ENCODE data around the gene MIEF2. TPM values are rescaled to one million over a fixed set of nuclear protein-coding genes. Genes with fewer than 3 reads are reported as not detected.

Gene MIEF2
- total and polyA plus RNA-seq, 10 of the 15 experiments (the other 5 are each of a cell fraction or from before 2014, with no cell fraction given) = 0.16 to 9.2 (median 4.1) TPM

DNA sequence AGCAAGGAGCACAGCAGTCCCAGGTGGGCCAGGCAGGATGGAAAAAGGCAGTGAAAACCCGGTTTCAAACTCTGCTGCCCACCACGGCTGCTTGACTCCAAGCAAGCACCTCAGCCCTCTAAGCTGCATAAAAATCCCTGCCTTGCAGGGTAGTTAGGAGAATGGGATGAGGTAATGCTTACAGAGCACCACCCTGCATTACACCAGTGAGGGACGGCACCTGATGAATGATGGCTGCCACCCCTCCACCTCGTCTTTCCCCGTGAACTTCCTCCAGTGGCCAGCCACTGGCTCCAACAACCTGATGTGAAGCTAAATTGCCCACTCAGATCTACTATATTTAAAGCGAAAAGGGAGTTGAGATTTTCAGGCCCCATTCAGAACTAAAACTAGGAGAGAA lies 21.3 kb downstream of the MIEF2 start:
- Histone ChIP-seq H3K27me3 (replicated peaks in 1 of 2; ENCODE audit: control insufficient read depth in 2 of 2, insufficient read depth in 2 of 2, low read length in 1 of 2) (no peaks in the 10 kb centered on the region), H2AFZ (ENCODE audit: control insufficient read depth, low read depth, low read length) (no peak overlapping the region), H3K4me2 (ENCODE audit: control insufficient read depth, insufficient read depth) (no peak overlapping the region), H3K4me1 (ENCODE audit: control insufficient read depth, insufficient read depth, low read length) (no peaks in the 10 kb centered on the region), H3K9ac (ENCODE audit: control insufficient read depth, insufficient read depth, low read length) (no peak overlapping the region), H4K20me1 (ENCODE audit: control insufficient read depth, insufficient read depth) (no peaks in the 10 kb centered on the region), H3K27ac (ENCODE audit: control insufficient read depth, insufficient read depth) (no peak overlapping the region), H3K36me3 (ENCODE audit: control insufficient read depth in 2 of 2, insufficient read depth in 2 of 2, low read length in 1 of 2) (peaks cover 39 to 40% of the 10 kb centered on the region in 2 experiments), H3K9me3 (replicated peaks; ENCODE audit: control insufficient read depth, insufficient read depth, low read length) (no peaks in the 10 kb centered on the region), H3K4me3 (no peak overlapping the region), H3K79me2 (ENCODE audit: control insufficient read depth, insufficient read depth, low read length) (no peaks in the 10 kb centered on the region)
- intact Hi-C loops (cut with micrococcal nuclease; ENCODE audit: unreplicated experiment) (no loop called here), in situ Hi-C loops (cut with MboI) (no loop called here)
- CTCF ChIA-PET = no interaction called here
- BruUV-seq (replicated peaks) = no TSS peak
- DNase-seq (ENCODE audit: low read depth, low spot score) (no peak), FAIRE-seq (no peak), ATAC-seq (no peak)
- POLR2A ChIA-PET = no interaction called here
- SMC1A ChIA-PET (ENCODE audit: uncharacterized antibody, unreplicated experiment) = no interaction called here
- RAD21 ChIA-PET (ENCODE audit: unreplicated experiment) = no interaction called here
- 90% methylated on average over 6 of the region's 6 CpGs for WGBS (ENCODE audit: insufficient coverage, insufficient replicate concordance, low lambda C conversion rate, missing lambda C conversion rate)
- TF ChIP-seq SIN3A (IDR thresholded peaks at IDR 0.05; ENCODE audit: low read depth, low read length) (no peak), CHD2 (IDR thresholded peaks at IDR 0.05; ENCODE audit: borderline replicate concordance, low read depth, low read length) (no peak), IRF4 (IDR thresholded peaks at IDR 0.05; ENCODE audit: low read depth, low read length) (no peak), SMAD1 (IDR thresholded peaks at IDR 0.05; ENCODE audit: low read depth, partially characterized antibody) (no peak), SRF (IDR thresholded peaks at IDR 0.05; ENCODE audit: low read depth in 2 of 2, low read length in 2 of 2) (no peak)

GRCh38 chr17:18285296-18285695 lies 24.8 kb downstream of the MIEF2 start:
- BruUV-seq (replicated peaks) = no TSS peak
- ChIA-PET SMC1A (ENCODE audit: uncharacterized antibody, unreplicated experiment) (no interaction called here), RAD21 (ENCODE audit: unreplicated experiment) (no interaction called here), POLR2A (interaction anchor here (0.6 kb wide), 1 partner anchor 28 kb away, joined by 4 read pairs; no protein-coding TSS in a partner anchor), CTCF (no interaction called here)
- WGBS (ENCODE audit: insufficient coverage, insufficient replicate concordance, low lambda C conversion rate, missing lambda C conversion rate) = 97% methylated on average over 11 of the region's 11 CpGs
- no peak for ATAC-seq
- in situ Hi-C loops (cut with MboI) (no loop called here), intact Hi-C loops (cut with micrococcal nuclease; ENCODE audit: unreplicated experiment) (no loop called here)
- H2AFZ ChIP-seq (ENCODE audit: control insufficient read depth, low read depth, low read length) = no peak overlapping the region
- no peaks in the 10 kb centered on the region for H3K4me1 ChIP-seq (ENCODE audit: control insufficient read depth, insufficient read depth, low read length)
- H3K79me2 ChIP-seq (ENCODE audit: control insufficient read depth, insufficient read depth, low read length) = no peaks in the 10 kb centered on the region
- no peak overlapping the region for H3K9ac ChIP-seq (ENCODE audit: control insufficient read depth, insufficient read depth, low read length)
- no peak for DNase-seq (ENCODE audit: low read depth, low spot score)
- FAIRE-seq = no peak
- H3K27ac ChIP-seq (ENCODE audit: control insufficient read depth, insufficient read depth) = no peak overlapping the region
- H3K36me3 ChIP-seq (ENCODE audit: control insufficient read depth in 2 of 2, insufficient read depth in 2 of 2, low read length in 1 of 2) = peaks cover 35 to 48% of the 10 kb centered on the region in 2 experiments
- no peak overlapping the region for H3K4me3 ChIP-seq
- H3K27me3 ChIP-seq (replicated peaks in 1 of 2; ENCODE audit: control insufficient read depth in 2 of 2, insufficient read depth in 2 of 2, low read length in 1 of 2) = no peaks in the 10 kb centered on the region
- no peaks in the 10 kb centered on the region for H4K20me1 ChIP-seq (ENCODE audit: control insufficient read depth, insufficient read depth)
- no peak overlapping the region for H3K4me2 ChIP-seq (ENCODE audit: control insufficient read depth, insufficient read depth)
- H3K9me3 ChIP-seq (replicated peaks; ENCODE audit: control insufficient read depth, insufficient read depth, low read length) = no peaks in the 10 kb centered on the region
- TF ChIP-seq IRF4 (IDR thresholded peaks at IDR 0.05; ENCODE audit: low read depth, low read length) (no peak), MXI1 (IDR thresholded peaks at IDR 0.05; ENCODE audit: low read depth, low read length) (no peak), PML (IDR thresholded peaks at IDR 0.05; ENCODE audit: low read length) (no peak), ZBTB33 (IDR thresholded peaks at IDR 0.05) (no peak), YBX1 (IDR thresholded peaks at IDR 0.05) (no peak), RBBP5 (conservative IDR thresholded peaks at IDR 0.05) (no peak), SMAD5 (IDR thresholded peaks at IDR 0.05; ENCODE audit: low read depth) (no peak), ZNF217 (IDR thresholded peaks at IDR 0.05) (no peak), SMC3 (IDR thresholded peaks at IDR 0.05; ENCODE audit: borderline replicate concordance, low read length) (no peak), CHD4 (IDR thresholded peaks at IDR 0.05) (no peak), ASH2L (IDR thresholded peaks at IDR 0.05; ENCODE audit: borderline replicate concordance, low read depth) (no peak), WRNIP1 (IDR thresholded peaks at IDR 0.05; ENCODE audit: borderline replicate concordance, low read depth, low read length) (no peak), MTA3 (IDR thresholded peaks at IDR 0.05; ENCODE audit: borderline replicate concordance, low read length) (no peak)
- TF ChIP-seq, protein P1, sequence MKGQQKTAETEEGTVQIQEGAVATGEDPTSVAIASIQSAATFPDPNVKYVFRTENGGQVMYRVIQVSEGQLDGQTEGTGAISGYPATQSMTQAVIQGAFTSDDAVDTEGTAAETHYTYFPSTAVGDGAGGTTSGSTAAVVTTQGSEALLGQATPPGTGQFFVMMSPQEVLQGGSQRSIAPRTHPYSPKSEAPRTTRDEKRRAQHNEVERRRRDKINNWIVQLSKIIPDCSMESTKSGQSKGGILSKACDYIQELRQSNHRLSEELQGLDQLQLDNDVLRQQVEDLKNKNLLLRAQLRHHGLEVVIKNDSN (IDR thresholded peaks at IDR 0.05; ENCODE audit: borderline replicate concordance, extremely low read length, insufficient read depth, low read depth, low read length) = no peak

All from GM12878 (cell line).